SU-DHL-6 (cell line): Measurements from ENCODE around the gene AATK.

ENCODE experiments used
- H2AFZ ChIP-seq: fragments of 200-600 bp; sonication (generic); 2 replicates; pipeline ENCODE4 v1.6.1; 2014; ENCODE audit warnings: low read depth, mild to moderate bottlenecking, moderate library complexity, mixed read lengths, antibody characterized with exemption, low read length; ENCODE audit not compliant: severe bottlenecking
- H3F3A ChIP-seq: fragments of 200-600 bp; shearing (Covaris generic); 2 replicates; pipeline ENCODE4 v1.6.0; 2016; ENCODE audit warnings: antibody characterized with exemption, mild to moderate bottlenecking; ENCODE audit not compliant: insufficient read depth
- H3K27ac ChIP-seq: fragments of 200-600 bp; sonication (generic); 2 replicates; pipeline ENCODE4 v1.5.1; 2016; ENCODE audit warnings: low read depth, mild to moderate bottlenecking, low read length, moderate library complexity, mixed read lengths
- H3K27me3 ChIP-seq: fragments of 200-600 bp; sonication (generic), shearing (Covaris generic); 2 replicates; pipeline ENCODE4 v1.6.0; 2014; ENCODE audit warnings: mild to moderate bottlenecking, low read length
- H3K36me3 ChIP-seq: fragments of 200-600 bp; sonication (generic); 2 replicates; pipeline ENCODE4 v1.6.1; 2014; ENCODE audit warnings: mild to moderate bottlenecking, low read length, mixed read lengths
- H3K4me2 ChIP-seq: fragments of 300-600, 200-600 bp; shearing (Covaris generic), sonication (generic); 2 replicates; pipeline ENCODE4 v1.6.0; 2014; ENCODE audit warnings: low read length, low read depth, mild to moderate bottlenecking; ENCODE audit not compliant: poor library complexity, severe bottlenecking
- H3K4me3 ChIP-seq: fragments of 200-600 bp; sonication (generic); 2 replicates; pipeline ENCODE4 v1.5.1; 2014; ENCODE audit warnings: antibody characterized with exemption, low read length, mild to moderate bottlenecking, mixed read lengths; ENCODE audit not compliant: insufficient read depth, poor library complexity, severe bottlenecking
- H3K79me2 ChIP-seq: fragments of 200-600 bp; sonication (generic); 2 replicates; pipeline ENCODE4 v1.6.1; 2014; ENCODE audit warnings: mild to moderate bottlenecking, low read length, moderate library complexity; ENCODE audit not compliant: insufficient read depth
- H3K9ac ChIP-seq: fragments of 200-600 bp; sonication (generic); 2 replicates; pipeline ENCODE4 v1.7.0; 2014; ENCODE audit warnings: mild to moderate bottlenecking, low read length
- H3K9me2 ChIP-seq: fragments of 200-600 bp; sonication (generic); replicated peaks from 2 replicates; pipeline ENCODE4 v1.6.1; 2014; ENCODE audit warnings: low read length; ENCODE audit not compliant: insufficient read depth
- H3K9me3 ChIP-seq: fragments of 200-600 bp; sonication (generic); 2 replicates; pipeline ENCODE4 v1.6.1; 2014; ENCODE audit warnings: low read length, mixed read lengths; ENCODE audit not compliant: insufficient read depth
- H4K20me1 ChIP-seq: fragments of 200-600 bp; sonication (generic); 2 replicates; pipeline ENCODE4 v1.6.1; 2014; ENCODE audit warnings: low read depth, mild to moderate bottlenecking, antibody characterized with exemption, low read length, moderate library complexity, mixed read lengths
- EZH2phosphoT487 ChIP-seq: fragments of 200-600 bp; sonication (generic), shearing (Covaris generic); conservative IDR thresholded peaks from 2 replicates; pipeline ENCODE4 v1.6.1; 2018; ENCODE audit warnings: mild to moderate bottlenecking, antibody characterized with exemption, low read length, moderate library complexity, mixed read lengths
- TF ChIP-seq, protein P1 (sequence below): fragments of 200-600 bp; sonication (generic); IDR thresholded peaks from one replicate; pipeline ENCODE4 v1.5.1; 2017; ENCODE audit warnings: antibody characterized with exemption, mild to moderate bottlenecking, low read length, moderate library complexity; ENCODE audit not compliant: insufficient read depth, poor library complexity, severe bottlenecking

Gene AATK

GRCh38 chr17:81182596-81182995 is 16.6 kb upstream of the AATK start:
- H3K27me3 ChIP-seq = no peaks in the 10 kb centered on the region
- no peaks in the 10 kb centered on the region for H3K79me2 ChIP-seq
- no peak overlapping the region for H3K27ac ChIP-seq
- H4K20me1 ChIP-seq = no peaks in the 10 kb centered on the region
- no peaks in the 10 kb centered on the region for H3K9me3 ChIP-seq
- no peak overlapping the region for H3K4me2 ChIP-seq
- no peaks in the 10 kb centered on the region for H3K36me3 ChIP-seq
- H2AFZ ChIP-seq = no peak overlapping the region
- TF ChIP-seq EZH2phosphoT487 = no peak
- TF ChIP-seq, protein P1, sequence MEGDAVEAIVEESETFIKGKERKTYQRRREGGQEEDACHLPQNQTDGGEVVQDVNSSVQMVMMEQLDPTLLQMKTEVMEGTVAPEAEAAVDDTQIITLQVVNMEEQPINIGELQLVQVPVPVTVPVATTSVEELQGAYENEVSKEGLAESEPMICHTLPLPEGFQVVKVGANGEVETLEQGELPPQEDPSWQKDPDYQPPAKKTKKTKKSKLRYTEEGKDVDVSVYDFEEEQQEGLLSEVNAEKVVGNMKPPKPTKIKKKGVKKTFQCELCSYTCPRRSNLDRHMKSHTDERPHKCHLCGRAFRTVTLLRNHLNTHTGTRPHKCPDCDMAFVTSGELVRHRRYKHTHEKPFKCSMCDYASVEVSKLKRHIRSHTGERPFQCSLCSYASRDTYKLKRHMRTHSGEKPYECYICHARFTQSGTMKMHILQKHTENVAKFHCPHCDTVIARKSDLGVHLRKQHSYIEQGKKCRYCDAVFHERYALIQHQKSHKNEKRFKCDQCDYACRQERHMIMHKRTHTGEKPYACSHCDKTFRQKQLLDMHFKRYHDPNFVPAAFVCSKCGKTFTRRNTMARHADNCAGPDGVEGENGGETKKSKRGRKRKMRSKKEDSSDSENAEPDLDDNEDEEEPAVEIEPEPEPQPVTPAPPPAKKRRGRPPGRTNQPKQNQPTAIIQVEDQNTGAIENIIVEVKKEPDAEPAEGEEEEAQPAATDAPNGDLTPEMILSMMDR = no peak
- no peaks in the 10 kb centered on the region for H3F3A ChIP-seq
- H3K4me3 ChIP-seq = no peak overlapping the region
- H3K9ac ChIP-seq = no peak overlapping the region
- H3K9me2 ChIP-seq = no peaks in the 10 kb centered on the region

DNA sequence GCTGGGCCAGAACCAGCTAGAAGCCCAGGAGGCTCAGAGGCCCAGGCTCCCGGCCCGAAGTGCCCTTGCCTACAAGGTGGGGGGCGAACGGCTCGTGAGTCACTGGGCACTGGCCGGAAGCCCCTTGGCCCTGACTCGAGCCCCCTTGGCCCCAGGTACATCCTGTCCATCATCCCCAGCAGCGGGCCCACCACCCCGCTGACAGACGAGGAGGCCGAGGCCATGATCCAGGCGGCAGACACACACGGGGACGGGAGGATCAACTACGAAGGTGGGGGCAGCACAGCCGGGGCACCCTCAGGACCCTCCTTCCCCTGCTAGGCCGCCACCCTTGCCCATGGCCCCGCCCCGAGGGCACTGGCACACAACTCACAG is 15.8 kb upstream of the AATK start:
- H3K27ac ChIP-seq = no peak overlapping the region
- H3K36me3 ChIP-seq = no peaks in the 10 kb centered on the region
- H3K79me2 ChIP-seq = no peaks in the 10 kb centered on the region
- no peak overlapping the region for H3K4me2 ChIP-seq
- H3K4me3 ChIP-seq = no peak overlapping the region
- H3K9me3 ChIP-seq = no peaks in the 10 kb centered on the region
- H3K27me3 ChIP-seq = no peaks in the 10 kb centered on the region
- H3F3A ChIP-seq = no peaks in the 10 kb centered on the region
- H4K20me1 ChIP-seq = no peaks in the 10 kb centered on the region
- TF ChIP-seq, protein P1 = no peak
- TF ChIP-seq EZH2phosphoT487 = no peak
- H3K9me2 ChIP-seq = no peaks in the 10 kb centered on the region
- no peak overlapping the region for H2AFZ ChIP-seq
- no peak overlapping the region for H3K9ac ChIP-seq

GRCh38 chr17:81180836-81181810 is 15.1 kb upstream of the AATK start:
- TF ChIP-seq, protein P1 = no peak
- TF ChIP-seq EZH2phosphoT487 = no peak
- Histone ChIP-seq H3K27ac (no peak overlapping the region), H3K9me2 (no peaks in the 10 kb centered on the region), H2AFZ (no peak overlapping the region), H3K36me3 (no peaks in the 10 kb centered on the region), H3K9ac (no peak overlapping the region), H4K20me1 (no peaks in the 10 kb centered on the region), H3F3A (no peaks in the 10 kb centered on the region), H3K27me3 (no peaks in the 10 kb centered on the region), H3K4me3 (no peak overlapping the region), H3K9me3 (no peaks in the 10 kb centered on the region), H3K4me2 (no peak overlapping the region), H3K79me2 (no peaks in the 10 kb centered on the region)
